ENCODE data around the gene HOXC11. TPM values are rescaled to one million over a fixed set of nuclear protein-coding genes. Genes with fewer than 3 reads are reported as not detected.

HOXC11 gene
- total and polyA plus RNA-seq, 7 donors = not detected

GRCh38 chr12:53952335-53952694 lies 20.6 kb upstream of the HOXC11 start:
- no peak for DNase-seq
- Histone ChIP-seq H3K9me3 (no peaks in the 10 kb centered on the region), H3K4me3 (no peak overlapping the region), H3K36me3 (no peaks in the 10 kb centered on the region), H3K27ac (no peak overlapping the region), H3K27me3 (peaks cover 81 to 100% (median 99%) of the 10 kb centered on the region in 3 donors), H3K4me1 (peaks cover 0 to 33% (median 14%) of the 10 kb centered on the region in 4 donors)
- WGBS, 2 donors = 6 to 8% methylated on average over 13 of the region's 13 CpGs
- TF ChIP-seq POLR2A (IDR thresholded peaks at IDR 0.05) (no peak), EP300 (IDR thresholded peaks at IDR 0.05) (no peak), POLR2AphosphoS5 (IDR thresholded peaks at IDR 0.05) (no peak)
- TF ChIP-seq, protein P1, sequence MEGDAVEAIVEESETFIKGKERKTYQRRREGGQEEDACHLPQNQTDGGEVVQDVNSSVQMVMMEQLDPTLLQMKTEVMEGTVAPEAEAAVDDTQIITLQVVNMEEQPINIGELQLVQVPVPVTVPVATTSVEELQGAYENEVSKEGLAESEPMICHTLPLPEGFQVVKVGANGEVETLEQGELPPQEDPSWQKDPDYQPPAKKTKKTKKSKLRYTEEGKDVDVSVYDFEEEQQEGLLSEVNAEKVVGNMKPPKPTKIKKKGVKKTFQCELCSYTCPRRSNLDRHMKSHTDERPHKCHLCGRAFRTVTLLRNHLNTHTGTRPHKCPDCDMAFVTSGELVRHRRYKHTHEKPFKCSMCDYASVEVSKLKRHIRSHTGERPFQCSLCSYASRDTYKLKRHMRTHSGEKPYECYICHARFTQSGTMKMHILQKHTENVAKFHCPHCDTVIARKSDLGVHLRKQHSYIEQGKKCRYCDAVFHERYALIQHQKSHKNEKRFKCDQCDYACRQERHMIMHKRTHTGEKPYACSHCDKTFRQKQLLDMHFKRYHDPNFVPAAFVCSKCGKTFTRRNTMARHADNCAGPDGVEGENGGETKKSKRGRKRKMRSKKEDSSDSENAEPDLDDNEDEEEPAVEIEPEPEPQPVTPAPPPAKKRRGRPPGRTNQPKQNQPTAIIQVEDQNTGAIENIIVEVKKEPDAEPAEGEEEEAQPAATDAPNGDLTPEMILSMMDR (IDR thresholded peaks at IDR 0.05) = no peak
- intact Hi-C loops (cut with DNase I) = no loop called here

GRCh38 chr12:53952871-53953734 lies 19.8 kb upstream of the HOXC11 start:
- Histone ChIP-seq H3K36me3 (no peaks in the 10 kb centered on the region), H3K27ac (no peak overlapping the region), H3K9me3 (no peaks in the 10 kb centered on the region), H3K27me3 (peaks cover 84 to 100% (median 99%) of the 10 kb centered on the region in 3 donors), H3K4me3 (no peak overlapping the region), H3K4me1 (peaks cover 0 to 33% (median 14%) of the 10 kb centered on the region in 4 donors)
- TF ChIP-seq POLR2AphosphoS5 (IDR thresholded peaks at IDR 0.05) (no peak), POLR2A (IDR thresholded peaks at IDR 0.05) (no peak), EP300 (IDR thresholded peaks at IDR 0.05) (no peak)
- TF ChIP-seq, protein P1 (IDR thresholded peaks at IDR 0.05) = no peak
- 5 to 6% methylated on average over 38 of the region's 38 CpGs for WGBS, 2 donors
- no peak for DNase-seq
- intact Hi-C loops (cut with DNase I) = no loop called here

DNA sequence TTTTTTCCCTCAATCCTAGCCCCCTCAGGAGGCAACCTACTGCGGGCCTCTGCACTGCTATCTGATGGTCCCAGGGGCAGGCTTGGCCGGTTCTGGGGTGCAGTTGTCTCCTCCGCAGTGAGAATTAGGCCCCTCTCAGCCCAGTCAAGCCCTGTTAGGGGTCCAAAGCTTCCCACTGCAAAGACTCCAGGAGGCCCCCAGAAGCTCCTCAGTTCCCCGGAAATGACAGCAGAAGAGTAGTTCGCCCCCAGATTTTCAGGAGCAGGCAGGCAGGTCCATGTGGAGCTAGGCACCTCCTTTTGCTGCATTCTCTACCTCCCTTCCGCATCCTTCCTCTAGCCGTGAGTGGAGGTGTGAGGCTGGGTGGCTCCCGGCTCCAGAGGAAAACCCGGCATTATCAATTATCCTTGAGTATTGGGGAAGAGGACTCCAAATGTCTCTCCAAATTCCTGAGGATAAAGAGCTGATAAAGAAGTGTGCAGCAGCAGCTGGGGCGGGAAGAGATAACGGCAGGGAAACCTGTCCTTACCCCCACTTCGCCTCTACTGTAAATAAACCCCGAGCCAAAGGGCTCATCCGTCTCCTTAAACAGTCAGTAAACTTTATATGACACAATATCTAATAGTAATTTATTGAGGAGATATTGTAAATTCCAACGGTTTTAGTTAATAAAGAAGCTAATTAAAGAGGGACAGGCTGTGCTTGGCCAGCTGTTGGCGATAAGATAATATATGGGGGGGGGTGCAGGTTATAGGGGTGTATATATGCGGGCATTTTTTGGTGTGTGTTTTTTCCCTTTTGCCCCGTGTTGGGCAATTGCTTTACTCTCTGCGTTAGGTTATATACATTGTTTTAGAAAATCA lies 18.9 kb upstream of the HOXC11 start:
- WGBS, 2 donors = 6 to 7% methylated on average over 19 of the region's 19 CpGs
- no peaks in the 10 kb centered on the region for H3K36me3 ChIP-seq
- intact Hi-C loops (cut with DNase I) = no loop called here
- no peak for DNase-seq
- H3K27ac ChIP-seq = no peak overlapping the region
- TF ChIP-seq, protein P1 (IDR thresholded peaks at IDR 0.05) = no peak
- TF ChIP-seq EP300 (IDR thresholded peaks at IDR 0.05) = no peak
- TF ChIP-seq POLR2AphosphoS5 (IDR thresholded peaks at IDR 0.05) = no peak
- TF ChIP-seq POLR2A (IDR thresholded peaks at IDR 0.05) = no peak
- H3K9me3 ChIP-seq = no peaks in the 10 kb centered on the region
- no peak overlapping the region for H3K4me3 ChIP-seq
- H3K4me1 ChIP-seq = peaks cover 0 to 33% (median 14%) of the 10 kb centered on the region in 4 donors
- peaks cover 88 to 100% (median 100%) of the 10 kb centered on the region in 3 donors for H3K27me3 ChIP-seq

- peaks cover 88 to 100% (median 100%) of the 10 kb centered on the region in 3 donors for H3K27me3 ChIP-seq
- no peak for TF ChIP-seq EP300 (IDR thresholded peaks at IDR 0.05)
- TF ChIP-seq, protein P1 (IDR thresholded peaks at IDR 0.05) = no peak
- H3K4me3 ChIP-seq = no peak within 1 kb of the TSS
- intact Hi-C loops (cut with DNase I) = no loop called here
- H3K9me3 ChIP-seq = no peaks in the 10 kb centered on the region
- no peak for DNase-seq
- WGBS, 2 donors = 3 to 5% methylated on average over 20 of the region's 20 CpGs
- H3K4me1 ChIP-seq = peaks cover 0 to 33% (median 14%) of the 10 kb centered on the region in 4 donors
- no peaks in the 10 kb centered on the region for H3K36me3 ChIP-seq
- no peak within 1 kb of the TSS for H3K27ac ChIP-seq
These were observed 18.3 kb upstream of the HOXC11 start, which contains the start of gene HOXC12 for GRCh38 chr12:53954694-53955035. Gene HOXC12 (plus strand): TSS chr12:53954903. CDS start chr12:53954930, 27 bp downstream.

Data from sigmoid colon (tissue), 7 donors.